NCI-H1105 (cell line): ENCODE results near the gene MGRN1.

Source experiments
- DNase-seq: peaks from one replicate; lab custom pipeline; 2025; lab: John Stamatoyannopoulos, UW

MGRN1 gene

GRCh38 chr16:4624015-4624826 is at the start of gene MGRN1:
Gene MGRN1, plus strand, starts transcription at chr16:4624826. Its CDS starts 135 bp downstream, at chr16:4624961.
- peak; percentile 71 for DNase-seq

DNA sequence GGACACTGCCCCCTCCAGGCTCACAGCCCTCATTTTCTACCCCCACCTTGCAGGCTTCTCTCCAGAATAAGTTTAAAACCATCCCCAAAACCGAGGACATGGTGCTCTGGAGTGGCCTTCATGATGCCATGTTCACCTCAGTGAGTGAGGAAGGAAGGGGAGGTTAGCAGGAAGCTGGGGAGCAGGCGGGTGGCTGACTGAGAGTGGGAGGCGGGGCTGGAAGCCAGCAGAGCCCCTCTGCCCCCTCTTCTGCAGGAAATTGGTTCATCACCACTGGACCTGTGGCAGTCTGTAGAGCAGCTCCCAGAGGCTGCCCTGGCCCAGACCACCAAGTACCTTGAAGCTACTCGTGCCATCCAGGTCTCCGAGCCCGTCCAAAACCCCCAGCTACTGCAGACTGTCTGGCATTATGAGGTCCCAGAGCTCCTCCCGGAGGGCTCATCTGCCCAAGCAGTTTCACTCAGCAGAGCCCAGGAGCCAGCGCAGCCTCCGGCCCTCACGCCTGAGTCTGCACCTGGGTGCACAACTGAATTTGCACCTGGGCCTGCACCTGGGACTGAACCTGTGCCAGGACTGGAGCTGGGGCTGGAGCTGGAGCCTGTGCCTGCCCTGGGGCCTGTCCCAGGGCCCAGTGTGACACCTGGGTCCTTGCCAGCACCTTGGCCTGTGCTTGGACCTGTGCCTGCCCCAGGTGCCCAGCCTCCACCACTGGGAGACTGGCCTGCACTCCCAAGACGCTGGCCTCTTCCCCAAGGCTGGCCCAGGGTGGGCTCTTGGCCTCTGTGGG is 49.5 kb upstream of the MGRN1 start:
- no peak for DNase-seq

GRCh38 chr16:4576008-4576407 is 48.6 kb upstream of the MGRN1 start:
- no peak for DNase-seq

- DNase-seq: peak; percentile 2
These were observed 45.6 kb upstream of the MGRN1 start for GRCh38 chr16:4578961-4579530.

GRCh38 chr16:4580250-4580649 is 44.4 kb upstream of the MGRN1 start:
- no peak for DNase-seq

- no peak for DNase-seq
These were observed 40.7 kb upstream of the MGRN1 start for GRCh38 chr16:4583906-4584305.

GRCh38 chr16:4586291-4586690 is 38.3 kb upstream of the MGRN1 start:
- no peak for DNase-seq

- no peak for DNase-seq
These were observed 36.2 kb upstream of the MGRN1 start for GRCh38 chr16:4588386-4588785.

- DNase-seq: no peak
These were observed 35.7 kb upstream of the MGRN1 start for GRCh38 chr16:4588961-4589360.

DNA sequence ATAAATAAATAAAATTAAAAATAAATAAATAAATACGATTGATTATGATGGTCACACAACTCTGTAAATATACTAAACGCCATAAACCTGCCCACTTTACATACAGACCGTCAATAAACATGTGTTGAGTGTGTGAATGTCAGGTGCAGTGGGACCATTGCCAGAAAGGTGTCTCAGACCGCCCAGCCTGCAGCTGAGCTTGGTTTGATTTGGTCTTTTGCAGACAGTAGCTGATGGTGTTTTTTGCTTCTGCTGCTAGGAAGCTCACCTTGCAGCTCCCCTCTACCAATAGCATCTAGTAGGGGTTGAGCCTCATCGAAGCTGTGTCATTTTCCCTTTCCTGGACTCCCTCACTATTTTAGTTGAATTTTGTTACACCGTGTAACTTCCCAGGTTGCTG is 33.4 kb upstream of the MGRN1 start:
- no peak for DNase-seq

DNA sequence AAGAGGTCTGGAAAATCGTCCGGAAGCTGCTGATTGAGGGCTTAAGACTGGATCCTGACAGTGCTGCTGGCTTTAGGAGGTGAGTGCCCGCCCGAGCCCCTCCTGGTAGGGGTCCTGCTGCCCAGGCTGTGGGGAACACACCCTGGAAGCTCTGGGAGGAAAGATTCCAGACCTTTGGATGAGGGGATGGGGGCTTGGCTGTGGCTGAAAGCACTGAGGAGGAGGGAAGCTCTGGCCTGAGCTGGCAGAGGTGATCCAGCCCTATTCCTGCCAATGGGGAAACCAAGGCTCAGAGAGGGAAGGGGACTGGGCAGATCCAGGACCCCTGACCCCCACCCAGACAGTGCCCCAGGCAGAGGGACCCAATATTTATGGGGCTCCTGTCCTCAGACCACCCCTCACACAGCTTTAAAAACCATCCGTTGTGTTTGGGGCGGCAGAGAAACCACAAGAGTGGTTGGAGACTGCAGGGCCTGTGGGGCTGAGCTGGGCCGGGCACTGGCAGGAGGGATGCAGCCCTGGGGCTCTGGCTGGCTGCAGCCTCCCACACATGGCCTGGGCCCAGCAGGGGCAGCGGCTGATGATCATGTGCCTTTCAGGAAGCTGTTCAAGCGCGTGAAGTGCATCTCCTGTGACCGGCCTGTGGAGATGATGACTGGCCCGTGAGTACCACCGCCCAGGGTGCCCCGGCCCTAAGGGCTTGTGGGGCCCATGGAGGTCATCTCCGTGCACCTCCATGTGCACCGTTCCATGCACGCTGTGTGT is 32.7 kb upstream of the MGRN1 start:
- DNase-seq: no peak

DNA sequence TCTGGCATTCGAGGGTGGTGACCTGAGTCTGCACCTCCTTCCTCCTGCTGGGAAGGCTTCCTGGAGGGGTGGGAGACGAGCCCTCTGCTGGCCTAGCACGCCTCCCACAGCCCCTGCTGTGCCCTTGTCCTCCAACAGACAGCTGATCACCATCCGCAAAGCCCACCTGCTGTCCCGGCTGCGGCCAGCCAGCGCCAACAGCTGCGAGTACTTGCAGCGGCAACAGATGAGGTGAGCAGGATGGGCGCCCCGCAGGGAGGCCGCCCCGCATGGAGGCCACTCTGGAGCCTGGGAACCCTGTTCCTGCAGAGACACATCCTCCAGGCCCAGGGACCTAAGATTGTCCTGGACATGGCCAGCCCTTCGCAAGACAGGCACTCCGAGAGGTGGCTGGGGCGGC is 31.5 kb upstream of the MGRN1 start:
- DNase-seq: no peak

- no peak for DNase-seq
These were observed 29.9 kb upstream of the MGRN1 start for GRCh38 chr16:4594433-4595410.

DNA sequence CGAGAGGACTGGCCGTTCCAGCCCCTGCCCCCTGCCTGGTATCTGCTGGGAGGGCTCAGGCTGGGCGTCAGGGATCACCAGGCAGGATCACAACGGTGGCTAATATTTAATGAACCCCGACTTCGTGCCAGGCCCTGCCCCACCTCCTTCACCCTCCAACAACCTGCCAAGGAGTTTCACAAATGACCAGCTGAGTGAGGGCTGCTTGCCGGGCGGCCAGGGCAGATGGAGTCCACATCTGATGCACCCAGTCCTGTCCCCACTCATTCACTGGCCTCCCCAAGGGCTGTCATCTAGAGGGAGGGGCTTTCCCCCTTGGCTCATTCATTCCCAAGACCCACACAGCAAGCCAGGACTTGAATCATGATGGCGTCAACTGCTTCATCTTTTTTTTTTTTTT is 27.5 kb upstream of the MGRN1 start:
- no peak for DNase-seq

- no peak for DNase-seq
These were observed 25.6 kb upstream of the MGRN1 start for GRCh38 chr16:4599037-4599436.

GRCh38 chr16:4599545-4599944 is 25.1 kb upstream of the MGRN1 start:
- no peak for DNase-seq

DNA sequence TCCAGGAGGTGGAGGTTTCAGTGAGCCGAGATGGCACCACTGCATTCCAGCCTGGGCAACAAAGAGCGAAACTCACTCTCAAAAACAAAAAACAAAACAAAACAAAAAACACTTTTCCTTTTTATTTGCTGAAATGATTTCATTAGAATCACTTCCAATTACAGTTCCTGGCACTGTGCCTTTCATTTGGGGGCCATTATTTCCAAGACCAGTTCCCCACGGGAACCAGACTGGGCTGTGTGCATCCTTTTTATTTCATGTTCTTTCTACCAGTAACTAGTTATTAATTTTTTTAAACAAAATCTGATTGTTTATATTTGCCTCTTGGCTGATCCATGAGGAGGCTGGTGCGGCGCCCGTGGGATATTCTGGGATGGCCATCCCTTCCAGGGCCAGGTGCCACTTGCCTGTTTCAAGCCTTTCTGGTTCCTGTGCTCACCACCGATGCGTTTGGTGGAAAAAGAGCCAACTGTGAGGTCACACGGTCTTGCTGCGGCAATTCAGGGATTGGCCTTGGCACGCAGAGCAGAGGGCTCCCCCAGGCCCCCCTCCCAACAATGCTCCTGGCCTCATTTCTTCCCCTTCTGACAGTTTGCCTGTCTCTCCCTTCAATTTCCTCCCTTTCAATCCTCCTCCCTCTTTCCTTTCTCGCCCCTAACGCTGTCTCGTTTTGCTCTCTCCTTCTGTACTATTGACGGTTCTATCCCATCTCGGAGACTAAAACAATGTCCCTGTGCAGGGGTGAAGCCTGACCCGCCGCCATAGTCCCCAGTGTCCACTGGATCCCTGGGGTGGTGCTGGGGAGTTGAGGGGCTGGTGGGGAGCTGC is 23.4 kb upstream of the MGRN1 start:
- peak; percentile 37 for DNase-seq

DNA sequence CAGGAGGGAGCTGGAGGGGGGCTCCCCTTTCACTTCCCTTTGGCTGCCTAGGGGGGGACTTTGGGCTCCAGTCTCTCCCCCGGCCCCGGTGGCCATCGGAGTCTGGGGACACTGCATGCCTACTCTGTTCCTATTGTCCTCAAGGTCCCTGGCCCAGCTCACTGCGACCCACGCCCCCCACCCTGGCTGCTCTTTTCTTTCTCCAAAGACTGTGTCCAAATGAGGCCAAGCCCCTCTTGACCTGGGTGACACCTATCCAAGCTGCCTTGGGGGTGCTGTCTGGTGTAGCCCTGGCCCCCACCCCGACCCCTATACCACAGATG is 22.8 kb upstream of the MGRN1 start:
- no peak for DNase-seq

DNA sequence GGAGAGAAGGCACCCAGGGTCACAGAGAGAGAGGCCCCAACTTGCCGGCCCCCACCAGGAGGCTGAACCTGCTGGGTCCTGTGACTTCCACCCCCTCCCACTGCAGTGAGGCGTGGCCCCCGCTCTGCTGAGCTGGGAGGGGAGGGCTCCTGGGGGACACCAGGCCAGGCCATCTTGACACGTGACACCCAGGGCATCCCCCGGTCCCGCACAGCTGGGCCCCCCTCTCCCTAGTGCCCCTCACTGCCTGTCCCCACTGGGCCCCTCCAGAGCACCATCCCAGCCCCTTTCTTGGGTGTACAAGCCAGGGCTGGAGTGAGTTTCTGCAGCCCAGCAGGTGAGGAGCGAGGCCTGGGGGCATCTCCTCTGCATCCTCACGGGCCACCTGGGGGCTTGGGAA is 22.3 kb upstream of the MGRN1 start:
- no peak for DNase-seq

DNA sequence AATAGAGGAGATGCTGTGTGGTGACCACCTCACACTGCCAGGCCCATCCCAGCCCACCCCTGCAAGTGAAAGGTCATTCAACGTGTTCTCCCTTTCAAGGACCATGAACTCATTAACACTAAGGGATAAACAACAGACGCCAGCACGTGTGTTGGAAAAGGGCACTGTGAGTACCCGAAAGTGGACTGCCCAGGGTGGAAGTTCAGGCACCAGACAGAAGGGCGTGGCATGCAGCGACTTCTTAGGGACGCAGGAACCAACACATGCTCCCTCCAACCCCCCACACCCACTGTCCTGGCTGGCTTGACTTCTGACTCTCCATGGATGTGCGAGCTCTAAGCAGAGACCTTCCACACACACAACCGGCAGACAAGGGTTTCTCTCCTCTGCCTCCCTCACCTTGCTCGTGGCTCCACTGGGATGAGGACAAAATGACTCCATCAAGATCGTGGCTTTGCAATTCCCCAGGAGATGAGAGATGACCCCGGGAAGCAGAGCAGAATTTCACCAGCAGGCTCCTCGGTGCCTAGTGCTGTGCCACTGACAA is 20.9 kb upstream of the MGRN1 start:
- no peak for DNase-seq
